T-helper 17 cell (primary cell): ENCODE data around the gene IMMP2L. TPM values are rescaled to one million over a fixed set of nuclear protein-coding genes. Genes with fewer than 3 reads are reported as not detected.
A peak's percentile ranks its signal among the peaks of the same experiment; 100 is the strongest.

ENCODE experiments used
- ATAC-seq: fragments of 150-1000 bp; cut with Tn5 transposase; 2 replicates; pipeline ENCODE4 v1.10.0; 2021; ENCODE audit warnings: mild to moderate bottlenecking, moderate library complexity
- DNase-seq, 3 donors: peaks; one replicate each; pipeline versions ENCODE4 v3.0.0 to v3.0.0-alpha.2; 2020 to 2021
- H3K9me3 ChIP-seq: one replicate; pipeline ENCODE4 v1.7.0; 2013; ENCODE audit warnings: low read length, mild to moderate bottlenecking; ENCODE audit not compliant: control insufficient read depth, poor library complexity, severe bottlenecking
- H3K27ac Mint-ChIP-seq: one replicate; pipeline ENCODE4 v1.8.0; 2022; ENCODE audit warnings: mild to moderate bottlenecking, moderate library complexity, mixed read lengths
- H3K27me3 Mint-ChIP-seq: one replicate; pipeline ENCODE4 v1.8.0; 2022; ENCODE audit warnings: mixed read lengths
- H3K36me3 Mint-ChIP-seq: one replicate; pipeline ENCODE4 v1.8.0; 2022; ENCODE audit warnings: low read depth, mixed read lengths
- H3K4me1 Mint-ChIP-seq: one replicate; pipeline ENCODE4 v1.8.0; 2022; ENCODE audit warnings: mild to moderate bottlenecking, mixed read lengths
- H3K4me3 Mint-ChIP-seq: one replicate; pipeline ENCODE4 v1.8.0; 2022; ENCODE audit warnings: mild to moderate bottlenecking, moderate library complexity, mixed read lengths
- total RNA-seq, 4 donors: library from RNA in 2 of 4; stranded (reverse) in 2 of 4; gene quantifications; one replicate each; pipeline ENCODE4 v1.2.3 and lab custom pipeline; 2022 to 2026

IMMP2L gene
- total RNA-seq, 2 donors from 2014 or later: 17.9 to 19.9 TPM

- no peak for DNase-seq
- H3K36me3 Mint-ChIP-seq: no peaks in the 10 kb centered on the region
- no peak overlapping the region for H3K4me3 Mint-ChIP-seq
- ATAC-seq: no peak
- H3K27ac Mint-ChIP-seq: no peak overlapping the region
- H3K4me1 Mint-ChIP-seq: peaks cover 7% of the 10 kb centered on the region
- H3K9me3 ChIP-seq: no peaks in the 10 kb centered on the region
- no peaks in the 10 kb centered on the region for H3K27me3 Mint-ChIP-seq
Measured at GRCh38 chr7:110909117-110909516, 653.2 kb downstream of the IMMP2L start.

GRCh38 chr7:110905773-110906566, 656.3 kb downstream of the IMMP2L start:
- peaks cover 7% of the 10 kb centered on the region for H3K4me1 Mint-ChIP-seq
- ATAC-seq (no peak), DNase-seq (no peak)
- H3K27me3 Mint-ChIP-seq: no peaks in the 10 kb centered on the region
- H3K36me3 Mint-ChIP-seq: no peaks in the 10 kb centered on the region
- no peak overlapping the region for H3K4me3 Mint-ChIP-seq
- H3K27ac Mint-ChIP-seq: peak overlapping the region; percentile 12
- H3K9me3 ChIP-seq: no peaks in the 10 kb centered on the region

GRCh38 chr7:110898516-110898915, 663.8 kb downstream of the IMMP2L start:
- Mint-ChIP-seq H3K4me1 (no peaks in the 10 kb centered on the region), H3K4me3 (no peak overlapping the region), H3K27me3 (no peaks in the 10 kb centered on the region), H3K36me3 (no peaks in the 10 kb centered on the region), H3K27ac (no peak overlapping the region)
- H3K9me3 ChIP-seq: peaks cover 5% of the 10 kb centered on the region
- DNase-seq (no peak), ATAC-seq (no peak)

- no peaks in the 10 kb centered on the region for H3K4me1 Mint-ChIP-seq
Measured at GRCh38 chr7:110897538-110897937, 664.8 kb downstream of the IMMP2L start.

GRCh38 chr7:110894111-110894510, 668.2 kb downstream of the IMMP2L start:
- no peaks in the 10 kb centered on the region for H3K4me1 Mint-ChIP-seq
- DNase-seq: no peak
- no peak overlapping the region for H3K4me3 Mint-ChIP-seq
- H3K36me3 Mint-ChIP-seq: peaks cover 2% of the 10 kb centered on the region
- peaks cover 2% of the 10 kb centered on the region for H3K9me3 ChIP-seq
- no peaks in the 10 kb centered on the region for H3K27me3 Mint-ChIP-seq
- no peak for ATAC-seq
- no peak overlapping the region for H3K27ac Mint-ChIP-seq

More at GRCh38 chr7:110897538-110897937, 664.8 kb downstream of the IMMP2L start:
- Mint-ChIP-seq H3K27me3 (no peaks in the 10 kb centered on the region), H3K27ac (no peak overlapping the region), H3K36me3 (no peaks in the 10 kb centered on the region), H3K4me3 (no peak overlapping the region)
- no peak for ATAC-seq
- no peak for DNase-seq
- peaks cover 5% of the 10 kb centered on the region for H3K9me3 ChIP-seq

- DNase-seq (no peak), ATAC-seq (no peak)
- no peaks in the 10 kb centered on the region for H3K4me1 Mint-ChIP-seq
- no peak overlapping the region for H3K4me3 Mint-ChIP-seq
- H3K36me3 Mint-ChIP-seq: peaks cover 2% of the 10 kb centered on the region
- peaks cover 2% of the 10 kb centered on the region for H3K9me3 ChIP-seq
- H3K27ac Mint-ChIP-seq: no peak overlapping the region
- no peaks in the 10 kb centered on the region for H3K27me3 Mint-ChIP-seq
Measured at GRCh38 chr7:110891197-110891596, 671.1 kb downstream of the IMMP2L start.

- ATAC-seq (no peak), DNase-seq (no peak)
- no peaks in the 10 kb centered on the region for H3K4me1 Mint-ChIP-seq
- H3K36me3 Mint-ChIP-seq: peaks cover 2% of the 10 kb centered on the region
- H3K4me3 Mint-ChIP-seq: no peak overlapping the region
- no peaks in the 10 kb centered on the region for H3K27me3 Mint-ChIP-seq
- H3K9me3 ChIP-seq: peaks cover 2% of the 10 kb centered on the region
- H3K27ac Mint-ChIP-seq: no peak overlapping the region
Measured at GRCh38 chr7:110890101-110890500, 672.2 kb downstream of the IMMP2L start.

- Mint-ChIP-seq H3K36me3 (peaks cover 2% of the 10 kb centered on the region), H3K27me3 (no peaks in the 10 kb centered on the region), H3K4me1 (no peaks in the 10 kb centered on the region), H3K27ac (no peak overlapping the region), H3K4me3 (no peak overlapping the region)
- DNase-seq (no peak), ATAC-seq (no peak)
- H3K9me3 ChIP-seq: no peaks in the 10 kb centered on the region
Measured at GRCh38 chr7:110889335-110889734, 673.0 kb downstream of the IMMP2L start.

GRCh38 chr7:110888641-110889040, 673.7 kb downstream of the IMMP2L start:
- peaks cover 2% of the 10 kb centered on the region for H3K36me3 Mint-ChIP-seq
- no peak for ATAC-seq
- H3K4me1 Mint-ChIP-seq: no peaks in the 10 kb centered on the region

GRCh38 chr7:110885474-110885873, 676.8 kb downstream of the IMMP2L start:
- H3K9me3 ChIP-seq: no peaks in the 10 kb centered on the region
- no peak for DNase-seq
- Mint-ChIP-seq H3K27ac (no peak overlapping the region), H3K4me1 (no peaks in the 10 kb centered on the region), H3K4me3 (no peak overlapping the region), H3K36me3 (no peaks in the 10 kb centered on the region), H3K27me3 (no peaks in the 10 kb centered on the region)
- ATAC-seq: no peak

More at GRCh38 chr7:110888641-110889040, 673.7 kb downstream of the IMMP2L start:
- no peak for DNase-seq
- Mint-ChIP-seq H3K4me3 (no peak overlapping the region), H3K27ac (no peak overlapping the region), H3K27me3 (no peaks in the 10 kb centered on the region)
- no peaks in the 10 kb centered on the region for H3K9me3 ChIP-seq

- Mint-ChIP-seq H3K27ac (no peak overlapping the region), H3K4me1 (no peaks in the 10 kb centered on the region), H3K27me3 (no peaks in the 10 kb centered on the region), H3K4me3 (no peak overlapping the region), H3K36me3 (no peaks in the 10 kb centered on the region)
- DNase-seq (no peak), ATAC-seq (no peak)
- no peaks in the 10 kb centered on the region for H3K9me3 ChIP-seq
Measured at GRCh38 chr7:110881721-110882120, 680.6 kb downstream of the IMMP2L start.

- Mint-ChIP-seq H3K27me3 (no peaks in the 10 kb centered on the region), H3K4me1 (no peaks in the 10 kb centered on the region), H3K36me3 (no peaks in the 10 kb centered on the region), H3K4me3 (no peak overlapping the region), H3K27ac (no peak overlapping the region)
- DNase-seq (no peak), ATAC-seq (no peak)
- H3K9me3 ChIP-seq: no peaks in the 10 kb centered on the region
Measured at GRCh38 chr7:110880971-110881370, 681.3 kb downstream of the IMMP2L start.

GRCh38 chr7:110877016-110877415, 685.3 kb downstream of the IMMP2L start:
- Mint-ChIP-seq H3K4me3 (no peak overlapping the region), H3K27me3 (no peaks in the 10 kb centered on the region), H3K27ac (no peak overlapping the region), H3K36me3 (no peaks in the 10 kb centered on the region), H3K4me1 (no peaks in the 10 kb centered on the region)
- ATAC-seq (no peak), DNase-seq (no peak)
- H3K9me3 ChIP-seq: no peaks in the 10 kb centered on the region

- no peaks in the 10 kb centered on the region for H3K27me3 Mint-ChIP-seq
- no peaks in the 10 kb centered on the region for H3K36me3 Mint-ChIP-seq
- DNase-seq (no peak), ATAC-seq (no peak)
- no peak overlapping the region for H3K27ac Mint-ChIP-seq
- H3K4me3 Mint-ChIP-seq: no peak overlapping the region
- H3K9me3 ChIP-seq: no peaks in the 10 kb centered on the region
- H3K4me1 Mint-ChIP-seq: no peaks in the 10 kb centered on the region
Measured at GRCh38 chr7:110875346-110875745, 686.9 kb downstream of the IMMP2L start.
